WTC11 (cell line): Measurements from ENCODE around the gene CCDC50. TPM values are rescaled to one million over a fixed set of nuclear protein-coding genes. Genes with fewer than 3 reads are reported as not detected.
A peak's percentile ranks its signal among the peaks of the same experiment; 100 is the strongest.

ENCODE experiments used
- ATAC-seq: fragments of 200-7000 bp; cut with Tn5 transposase; 2 replicates; pipeline ENCODE4 v1.10.0; 2021; ENCODE audit warnings: mild to moderate bottlenecking, moderate library complexity
- Bru-seq: library from RNA; stranded (reverse); fragments of 400-500 nt; gene quantifications from one replicate; lab custom pipeline; 2021; lab: Mats Ljungman, UMichigan
- CTCF ChIA-PET: fragments of 300-600 bp; sonication (Branson Sonifier 250); formaldehyde crosslinking; loops from one replicate; lab custom pipeline; 2021; ENCODE audit warnings: antibody characterized with exemption; lab: Charles Lee
- POLR2A ChIA-PET: fragments of 350-600 bp; sonication (Branson Sonifier 250); formaldehyde crosslinking; loops from one replicate; lab custom pipeline; 2021; ENCODE audit warnings: antibody characterized with exemption; lab: Charles Lee
- DNase-seq: peaks from one replicate; pipeline ENCODE4 v3.0.0; 2021; ENCODE audit warnings: low spot score
- H3K27ac Mint-ChIP-seq: 2 replicates; pipeline ENCODE4 v1.8.0; 2021; ENCODE audit warnings: mixed read lengths
- H3K27me3 Mint-ChIP-seq: 2 replicates; pipeline ENCODE4 v1.8.0; 2021; ENCODE audit warnings: low read depth, mild to moderate bottlenecking, moderate library complexity, mixed read lengths
- H3K36me3 Mint-ChIP-seq: 2 replicates; pipeline ENCODE4 v1.8.0; 2021; ENCODE audit warnings: mixed read lengths
- H3K4me1 Mint-ChIP-seq: 2 replicates; pipeline ENCODE4 v1.8.0; 2022; ENCODE audit warnings: mixed read lengths
- H3K4me3 Mint-ChIP-seq: 2 replicates; pipeline ENCODE4 v1.8.0; 2021; ENCODE audit warnings: mild to moderate bottlenecking, moderate library complexity, mixed read lengths
- H3K9me3 Mint-ChIP-seq: 2 replicates; pipeline ENCODE4 v1.8.0; 2021; ENCODE audit warnings: mixed read lengths
- CBFB ChIP-seq: sonication (generic); formaldehyde crosslinking; IDR thresholded peaks from 2 replicates; pipeline ENCODE4 v1.8.1; 2022; ENCODE audit warnings: mild to moderate bottlenecking, low read depth, missing genetic modification reagents
- CREB1 ChIP-seq: sonication (generic); formaldehyde crosslinking; IDR thresholded peaks from 2 replicates; pipeline ENCODE4 v1.8.0; 2023; ENCODE audit warnings: mild to moderate bottlenecking, missing genetic modification reagents
- HMGA2 ChIP-seq: fragments of 250-450 bp; sonication (Bioruptor Pico); IDR thresholded peaks from 2 replicates; pipeline ENCODE4 v1.4.0; 2021; ENCODE audit warnings: mild to moderate bottlenecking, moderate library complexity
- MYBL2 ChIP-seq: sonication (generic); formaldehyde crosslinking; IDR thresholded peaks from 2 replicates; pipeline ENCODE4 v1.8.1; 2023; ENCODE audit warnings: mild to moderate bottlenecking, moderate library complexity, missing genetic modification reagents
- NR1H2 ChIP-seq: sonication (generic); formaldehyde crosslinking; IDR thresholded peaks from 2 replicates; pipeline ENCODE4 v1.9.0; 2021; ENCODE audit warnings: mild to moderate bottlenecking, moderate library complexity, missing genetic modification reagents
- NR2C2 ChIP-seq: sonication (generic); formaldehyde crosslinking; IDR thresholded peaks from 2 replicates; pipeline ENCODE4 v1.8.0; 2022; ENCODE audit warnings: mild to moderate bottlenecking, missing genetic modification reagents
- RELA ChIP-seq: sonication (generic); formaldehyde crosslinking; IDR thresholded peaks from 2 replicates; pipeline ENCODE4 v1.8.1; 2022; ENCODE audit warnings: missing genetic modification reagents, mild to moderate bottlenecking, borderline replicate concordance
- SOX15 ChIP-seq: fragments of 250-450 bp; sonication (Bioruptor Pico); IDR thresholded peaks from 2 replicates; pipeline ENCODE4 v1.9.0; 2021; ENCODE audit warnings: mild to moderate bottlenecking
- SP1 ChIP-seq: sonication (generic); formaldehyde crosslinking; conservative IDR thresholded peaks from 2 replicates; pipeline ENCODE4 v1.8.1; 2022; ENCODE audit warnings: missing genetic modification reagents
- ZNF121 ChIP-seq: sonication (generic); formaldehyde crosslinking; IDR thresholded peaks from 2 replicates; pipeline ENCODE4 v1.8.0; 2023; ENCODE audit warnings: missing genetic modification reagents
- ZNF263 ChIP-seq: sonication (generic); formaldehyde crosslinking; IDR thresholded peaks from 2 replicates; pipeline ENCODE4 v1.8.1; 2022; ENCODE audit warnings: low read depth, mild to moderate bottlenecking, moderate library complexity, missing genetic modification reagents
- ZNF671 ChIP-seq: fragments of 250-450 bp; sonication (Bioruptor Pico); IDR thresholded peaks from 2 replicates; pipeline ENCODE4 v1.8.0; 2021; ENCODE audit warnings: mild to moderate bottlenecking
- long read RNA-seq, 3 experiments: library from RNA in 1 of 3; library from capped mRNA in 1 of 3; library from polyadenylated mRNA in 1 of 3; unstranded in 2 of 3; stranded (forward) in 1 of 3; transcript quantifications; one replicate each; pipeline ENCODE4 v2.0.0, GENCODE V29; 2021
- total RNA-seq: library from RNA; stranded (reverse); gene quantifications from 3 replicates; pipeline ENCODE4 v1.2.3, GENCODE V29; 2021
- TF ChIP-seq, protein P1 (sequence below): sonication (generic); formaldehyde crosslinking; conservative IDR thresholded peaks from 2 replicates; pipeline ENCODE4 v1.8.1; 2022; ENCODE audit warnings: mild to moderate bottlenecking, missing genetic modification reagents
- TF ChIP-seq, protein P2 (sequence below): fragments of 250-450 bp; sonication (Bioruptor Pico); conservative IDR thresholded peaks from 2 replicates; pipeline ENCODE4 v1.9.0; 2021; ENCODE audit warnings: mild to moderate bottlenecking
- TF ChIP-seq, protein P3 (sequence below): sonication (generic); formaldehyde crosslinking; IDR thresholded peaks from 2 replicates; pipeline ENCODE4 v1.8.0; 2023; ENCODE audit warnings: missing genetic modification reagents
- TF ChIP-seq, protein P4 (sequence below): sonication (generic); formaldehyde crosslinking; IDR thresholded peaks from 2 replicates; pipeline ENCODE4 v1.8.1; 2023; ENCODE audit warnings: mild to moderate bottlenecking, moderate library complexity, missing genetic modification reagents
- TF ChIP-seq, protein P5 (sequence below): sonication (generic); formaldehyde crosslinking; IDR thresholded peaks from 2 replicates; pipeline ENCODE4 v1.8.1; 2023; ENCODE audit warnings: mild to moderate bottlenecking, missing genetic modification reagents
- TF ChIP-seq, protein P6 (sequence below): sonication (generic); formaldehyde crosslinking; IDR thresholded peaks from 2 replicates; pipeline ENCODE4 v1.8.0; 2022; ENCODE audit warnings: mild to moderate bottlenecking, missing genetic modification reagents
- TF ChIP-seq, protein P7 (sequence below): sonication (generic); formaldehyde crosslinking; IDR thresholded peaks from 2 replicates; pipeline ENCODE4 v1.8.1; 2023; ENCODE audit warnings: mild to moderate bottlenecking, missing genetic modification reagents, borderline replicate concordance

CCDC50 gene, protein sequence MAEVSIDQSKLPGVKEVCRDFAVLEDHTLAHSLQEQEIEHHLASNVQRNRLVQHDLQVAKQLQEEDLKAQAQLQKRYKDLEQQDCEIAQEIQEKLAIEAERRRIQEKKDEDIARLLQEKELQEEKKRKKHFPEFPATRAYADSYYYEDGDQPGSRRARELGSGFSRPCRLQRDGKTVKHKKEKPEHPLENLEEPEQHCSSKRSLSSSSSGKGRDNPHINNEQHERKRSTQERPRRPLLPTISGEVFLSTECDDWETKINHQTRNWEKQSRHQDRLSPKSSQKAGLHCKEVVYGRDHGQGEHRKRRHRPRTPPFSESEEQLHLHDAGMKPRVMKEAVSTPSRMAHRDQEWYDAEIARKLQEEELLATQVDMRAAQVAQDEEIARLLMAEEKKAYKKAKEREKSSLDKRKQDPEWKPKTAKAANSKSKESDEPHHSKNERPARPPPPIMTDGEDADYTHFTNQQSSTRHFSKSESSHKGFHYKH
- 31.6 to 35.4 TPM (median 33.1 TPM) in 3 replicates for total RNA-seq
- Bru-seq, nascent RNA, result percentile 85 among the genes with signal in this experiment
- long read RNA-seq, experiment 1, full-length matches to known transcripts, result 110 of 138 reads
- long read RNA-seq, experiment 1, partial matches to known transcripts, result 22 of 138 reads
- long read RNA-seq, experiment 1, other reads (novel, unspliced or antisense), result 6 of 138 reads
- long read RNA-seq, experiment 2, full-length matches to known transcripts, result 19 of 35 reads
- long read RNA-seq, experiment 2, partial matches to known transcripts, result 4 of 35 reads
- long read RNA-seq, experiment 2, other reads (novel, unspliced or antisense), result 12 of 35 reads
- long read RNA-seq, experiment 3, partial matches to known transcripts, result 1 of 4 reads
- long read RNA-seq, experiment 3, other reads (novel, unspliced or antisense), result 3 of 4 reads

DNA sequence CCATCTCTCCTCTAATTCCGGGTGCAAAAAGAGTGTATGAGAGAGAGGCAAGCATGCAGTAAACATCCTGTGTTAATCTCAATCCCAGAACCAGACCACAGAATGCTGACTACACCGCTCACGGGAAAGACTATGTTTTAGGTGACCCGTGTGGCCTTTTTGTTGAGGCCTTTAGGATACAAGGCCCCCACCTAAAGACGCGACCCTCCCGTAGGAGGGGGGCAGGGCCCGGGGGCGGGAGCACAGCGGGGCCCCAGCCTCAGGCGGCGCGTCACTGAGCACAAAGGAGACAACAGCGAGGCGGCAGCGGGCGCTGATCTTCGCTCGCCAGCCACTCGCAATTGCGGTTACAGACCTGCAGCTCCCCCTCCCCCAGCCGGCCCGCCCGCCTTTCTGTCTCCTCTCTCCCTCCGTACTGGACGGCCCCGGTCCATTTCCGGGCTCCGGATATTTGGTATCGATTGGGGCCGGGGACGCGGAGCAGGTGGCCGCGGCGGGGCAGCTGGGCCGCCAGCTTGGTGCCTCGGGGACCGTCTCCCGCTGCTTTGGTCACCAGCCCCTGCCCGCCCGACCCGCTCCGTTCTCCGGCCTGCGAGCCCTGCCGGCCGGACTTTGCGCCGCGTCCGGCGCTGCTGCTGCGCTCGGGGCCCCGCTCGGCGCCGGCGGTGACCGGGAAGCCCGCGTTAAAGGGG, at the start of gene CCDC50:
Gene CCDC50, plus strand, starts transcription at position 433 of the 692 bp plus-strand sequence. CDS start 281 bp downstream, outside the sequence.
- ATAC-seq (peak; percentile 76), DNase-seq (peak; percentile 82)
- Mint-ChIP-seq H3K4me1 (peaks cover 39% of the 10 kb centered on the region), H3K27me3 (peaks cover 33% of the 10 kb centered on the region), H3K27ac (peak within 1 kb of the TSS; percentile 83), H3K9me3 (no peaks in the 10 kb centered on the region), H3K4me3 (peak within 1 kb of the TSS; percentile 86), H3K36me3 (no peaks in the 10 kb centered on the region)
- ChIA-PET CTCF (interaction anchor here (0.7 to 1.3 kb wide), 2 partner anchors 10 to 21 kb away, joined by 3 to 4 read pairs; no protein-coding TSS in a partner anchor), POLR2A (interaction anchor here (0.6 kb wide), 1 partner anchor 195 kb away, joined by 3 read pairs; no protein-coding TSS in a partner anchor)
- no peak for TF ChIP-seq SOX15
- no peak; the same call in 1 of the 2 replicates for TF ChIP-seq RELA (CRISPR knock-in tag)
- TF ChIP-seq CBFB (CRISPR knock-in tag), result no peak
- TF ChIP-seq ZNF121 (CRISPR knock-in tag), result no peak
- TF ChIP-seq, protein P1, sequence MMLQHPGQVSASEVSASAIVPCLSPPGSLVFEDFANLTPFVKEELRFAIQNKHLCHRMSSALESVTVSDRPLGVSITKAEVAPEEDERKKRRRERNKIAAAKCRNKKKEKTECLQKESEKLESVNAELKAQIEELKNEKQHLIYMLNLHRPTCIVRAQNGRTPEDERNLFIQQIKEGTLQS (CRISPR knock-in tag), result no peak
- TF ChIP-seq, protein P2, sequence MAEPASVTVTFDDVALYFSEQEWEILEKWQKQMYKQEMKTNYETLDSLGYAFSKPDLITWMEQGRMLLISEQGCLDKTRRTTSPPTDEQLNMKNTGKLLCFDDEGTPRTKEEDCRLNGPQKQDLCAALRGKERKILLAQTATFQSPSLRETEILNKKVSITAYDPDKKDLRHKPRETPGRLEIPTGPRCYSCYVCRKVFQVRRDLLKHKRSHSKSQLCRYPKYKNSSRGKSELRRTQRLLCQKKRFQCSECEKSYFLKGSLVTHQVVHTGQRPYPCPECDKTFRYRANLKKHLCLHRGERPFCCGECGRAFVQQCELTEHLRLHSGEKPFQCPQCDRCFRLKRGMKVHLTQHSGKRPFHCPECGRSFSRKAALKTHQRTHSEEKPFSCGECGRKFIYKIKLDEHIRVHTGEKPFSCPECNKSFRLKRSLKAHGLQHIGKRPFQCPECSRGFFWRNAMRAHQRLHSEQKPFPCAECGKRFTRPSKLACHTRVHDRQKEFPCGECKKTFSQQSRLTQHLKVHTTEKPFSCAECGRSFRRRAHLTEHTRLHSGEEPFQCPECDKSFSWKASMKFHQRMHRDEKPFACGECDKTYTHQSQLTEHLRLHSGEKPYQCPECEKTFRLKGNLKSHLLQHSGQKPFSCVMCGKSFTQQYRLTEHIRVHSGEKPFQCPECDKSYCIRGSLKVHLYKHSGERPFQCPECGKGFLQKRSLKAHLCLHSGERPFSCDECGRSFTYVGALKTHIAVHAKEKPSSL (CRISPR knock-in tag), result no peak
- TF ChIP-seq SP1 (CRISPR knock-in tag), result no peak; the same call in 1 of the 2 replicates
- 0 out of 2 replicates have a peak, but pooled peaks have one; percentile 16 for TF ChIP-seq ZNF263 (CRISPR knock-in tag)
- no peak for TF ChIP-seq NR1H2 (CRISPR knock-in tag)
- TF ChIP-seq NR2C2, result no peak
- TF ChIP-seq, protein P3, sequence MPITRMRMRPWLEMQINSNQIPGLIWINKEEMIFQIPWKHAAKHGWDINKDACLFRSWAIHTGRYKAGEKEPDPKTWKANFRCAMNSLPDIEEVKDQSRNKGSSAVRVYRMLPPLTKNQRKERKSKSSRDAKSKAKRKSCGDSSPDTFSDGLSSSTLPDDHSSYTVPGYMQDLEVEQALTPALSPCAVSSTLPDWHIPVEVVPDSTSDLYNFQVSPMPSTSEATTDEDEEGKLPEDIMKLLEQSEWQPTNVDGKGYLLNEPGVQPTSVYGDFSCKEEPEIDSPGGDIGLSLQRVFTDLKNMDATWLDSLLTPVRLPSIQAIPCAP (CRISPR knock-in tag), result no peak
- TF ChIP-seq, protein P4, sequence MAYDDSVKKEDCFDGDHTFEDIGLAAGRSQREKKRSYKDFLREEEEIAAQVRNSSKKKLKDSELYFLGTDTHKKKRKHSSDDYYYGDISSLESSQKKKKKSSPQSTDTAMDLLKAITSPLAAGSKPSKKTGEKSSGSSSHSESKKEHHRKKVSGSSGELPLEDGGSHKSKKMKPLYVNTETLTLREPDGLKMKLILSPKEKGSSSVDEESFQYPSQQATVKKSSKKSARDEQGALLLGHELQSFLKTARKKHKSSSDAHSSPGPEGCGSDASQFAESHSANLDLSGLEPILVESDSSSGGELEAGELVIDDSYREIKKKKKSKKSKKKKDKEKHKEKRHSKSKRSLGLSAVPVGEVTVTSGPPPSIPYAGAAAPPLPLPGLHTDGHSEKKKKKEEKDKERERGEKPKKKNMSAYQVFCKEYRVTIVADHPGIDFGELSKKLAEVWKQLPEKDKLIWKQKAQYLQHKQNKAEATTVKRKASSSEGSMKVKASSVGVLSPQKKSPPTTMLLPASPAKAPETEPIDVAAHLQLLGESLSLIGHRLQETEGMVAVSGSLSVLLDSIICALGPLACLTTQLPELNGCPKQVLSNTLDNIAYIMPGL (CRISPR knock-in tag), result peak; percentile 93
- TF ChIP-seq, protein P5, sequence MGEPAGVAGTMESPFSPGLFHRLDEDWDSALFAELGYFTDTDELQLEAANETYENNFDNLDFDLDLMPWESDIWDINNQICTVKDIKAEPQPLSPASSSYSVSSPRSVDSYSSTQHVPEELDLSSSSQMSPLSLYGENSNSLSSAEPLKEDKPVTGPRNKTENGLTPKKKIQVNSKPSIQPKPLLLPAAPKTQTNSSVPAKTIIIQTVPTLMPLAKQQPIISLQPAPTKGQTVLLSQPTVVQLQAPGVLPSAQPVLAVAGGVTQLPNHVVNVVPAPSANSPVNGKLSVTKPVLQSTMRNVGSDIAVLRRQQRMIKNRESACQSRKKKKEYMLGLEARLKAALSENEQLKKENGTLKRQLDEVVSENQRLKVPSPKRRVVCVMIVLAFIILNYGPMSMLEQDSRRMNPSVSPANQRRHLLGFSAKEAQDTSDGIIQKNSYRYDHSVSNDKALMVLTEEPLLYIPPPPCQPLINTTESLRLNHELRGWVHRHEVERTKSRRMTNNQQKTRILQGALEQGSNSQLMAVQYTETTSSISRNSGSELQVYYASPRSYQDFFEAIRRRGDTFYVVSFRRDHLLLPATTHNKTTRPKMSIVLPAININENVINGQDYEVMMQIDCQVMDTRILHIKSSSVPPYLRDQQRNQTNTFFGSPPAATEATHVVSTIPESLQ (CRISPR knock-in tag), result no peak
- TF ChIP-seq, protein P6, sequence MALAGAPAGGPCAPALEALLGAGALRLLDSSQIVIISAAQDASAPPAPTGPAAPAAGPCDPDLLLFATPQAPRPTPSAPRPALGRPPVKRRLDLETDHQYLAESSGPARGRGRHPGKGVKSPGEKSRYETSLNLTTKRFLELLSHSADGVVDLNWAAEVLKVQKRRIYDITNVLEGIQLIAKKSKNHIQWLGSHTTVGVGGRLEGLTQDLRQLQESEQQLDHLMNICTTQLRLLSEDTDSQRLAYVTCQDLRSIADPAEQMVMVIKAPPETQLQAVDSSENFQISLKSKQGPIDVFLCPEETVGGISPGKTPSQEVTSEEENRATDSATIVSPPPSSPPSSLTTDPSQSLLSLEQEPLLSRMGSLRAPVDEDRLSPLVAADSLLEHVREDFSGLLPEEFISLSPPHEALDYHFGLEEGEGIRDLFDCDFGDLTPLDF (CRISPR knock-in tag), result no peak
- TF ChIP-seq MYBL2 (CRISPR knock-in tag), result no peak
- TF ChIP-seq CREB1 (CRISPR knock-in tag), result no peak
- no peak for TF ChIP-seq ZNF671
- TF ChIP-seq, protein P7, sequence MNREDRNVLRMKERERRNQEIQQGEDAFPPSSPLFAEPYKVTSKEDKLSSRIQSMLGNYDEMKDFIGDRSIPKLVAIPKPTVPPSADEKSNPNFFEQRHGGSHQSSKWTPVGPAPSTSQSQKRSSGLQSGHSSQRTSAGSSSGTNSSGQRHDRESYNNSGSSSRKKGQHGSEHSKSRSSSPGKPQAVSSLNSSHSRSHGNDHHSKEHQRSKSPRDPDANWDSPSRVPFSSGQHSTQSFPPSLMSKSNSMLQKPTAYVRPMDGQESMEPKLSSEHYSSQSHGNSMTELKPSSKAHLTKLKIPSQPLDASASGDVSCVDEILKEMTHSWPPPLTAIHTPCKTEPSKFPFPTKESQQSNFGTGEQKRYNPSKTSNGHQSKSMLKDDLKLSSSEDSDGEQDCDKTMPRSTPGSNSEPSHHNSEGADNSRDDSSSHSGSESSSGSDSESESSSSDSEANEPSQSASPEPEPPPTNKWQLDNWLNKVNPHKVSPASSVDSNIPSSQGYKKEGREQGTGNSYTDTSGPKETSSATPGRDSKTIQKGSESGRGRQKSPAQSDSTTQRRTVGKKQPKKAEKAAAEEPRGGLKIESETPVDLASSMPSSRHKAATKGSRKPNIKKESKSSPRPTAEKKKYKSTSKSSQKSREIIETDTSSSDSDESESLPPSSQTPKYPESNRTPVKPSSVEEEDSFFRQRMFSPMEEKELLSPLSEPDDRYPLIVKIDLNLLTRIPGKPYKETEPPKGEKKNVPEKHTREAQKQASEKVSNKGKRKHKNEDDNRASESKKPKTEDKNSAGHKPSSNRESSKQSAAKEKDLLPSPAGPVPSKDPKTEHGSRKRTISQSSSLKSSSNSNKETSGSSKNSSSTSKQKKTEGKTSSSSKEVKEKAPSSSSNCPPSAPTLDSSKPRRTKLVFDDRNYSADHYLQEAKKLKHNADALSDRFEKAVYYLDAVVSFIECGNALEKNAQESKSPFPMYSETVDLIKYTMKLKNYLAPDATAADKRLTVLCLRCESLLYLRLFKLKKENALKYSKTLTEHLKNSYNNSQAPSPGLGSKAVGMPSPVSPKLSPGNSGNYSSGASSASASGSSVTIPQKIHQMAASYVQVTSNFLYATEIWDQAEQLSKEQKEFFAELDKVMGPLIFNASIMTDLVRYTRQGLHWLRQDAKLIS, result no peak
- TF ChIP-seq HMGA2, result no peak
